ENCODE measurements around the gene NR1D2. TPM values are rescaled to one million over a fixed set of nuclear protein-coding genes. Genes with fewer than 3 reads are reported as not detected.

NR1D2 gene
- total RNA-seq, 1 donor from 2014 or later, result 35.5 TPM

DNA sequence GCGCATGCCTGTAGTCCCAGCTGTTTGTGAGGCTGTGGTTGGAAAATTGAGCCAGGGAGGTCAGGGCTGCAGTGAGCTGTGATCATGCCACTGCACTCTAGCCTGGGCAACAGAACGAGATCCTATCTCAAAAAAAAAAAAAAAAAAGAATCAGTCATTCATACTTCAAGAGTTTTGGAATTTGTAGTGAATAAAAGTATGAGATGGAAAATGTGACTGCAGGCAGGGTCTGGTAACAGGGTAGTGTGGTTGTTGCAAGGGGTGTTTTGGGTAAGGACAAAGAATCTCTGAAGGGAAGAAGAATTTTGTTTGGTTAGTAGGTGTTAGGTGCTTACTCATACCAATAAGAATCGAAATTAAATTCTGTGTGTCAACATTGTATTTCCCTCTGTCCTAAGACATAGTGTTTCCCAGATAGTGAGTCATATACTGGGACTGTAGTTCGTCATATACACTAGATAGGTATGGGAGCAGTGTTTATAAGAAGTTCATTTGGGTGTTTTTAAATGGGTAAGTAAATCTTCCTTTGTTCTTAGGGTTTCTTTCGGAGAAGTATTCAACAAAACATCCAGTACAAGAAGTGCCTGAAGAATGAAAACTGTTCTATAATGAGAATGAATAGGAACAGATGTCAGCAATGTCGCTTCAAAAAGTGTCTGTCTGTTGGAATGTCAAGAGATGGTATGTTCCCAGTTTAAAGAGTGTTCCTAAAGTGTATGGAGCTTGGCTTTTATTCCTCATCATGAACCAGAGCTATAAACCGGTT lies 14.2 kb downstream of the NR1D2 start:
- no peaks in the 10 kb centered on the region for H3K27me3 ChIP-seq (ENCODE audit: control insufficient read depth in 3 of 3, insufficient read depth in 3 of 3, low read length in 3 of 3)
- no peak overlapping the region for H3K9ac ChIP-seq (ENCODE audit: low read depth in 1 of 3, low read length in 3 of 3)
- no peaks in the 10 kb centered on the region for H3K9me3 ChIP-seq (ENCODE audit: control insufficient read depth in 3 of 3, low read length in 3 of 3)
- no peak overlapping the region for H3K27ac ChIP-seq (ENCODE audit: low read depth, low read length)
- peaks cover 8 to 21% (median 10%) of the 10 kb centered on the region in 3 donors for H3K4me1 ChIP-seq (ENCODE audit: control insufficient read depth in 3 of 3, insufficient read depth in 3 of 3, low read length in 3 of 3)
- peaks cover 35 to 44% (median 40%) of the 10 kb centered on the region in 3 donors for H3K36me3 ChIP-seq (ENCODE audit: control insufficient read depth in 3 of 3, insufficient read depth in 3 of 3, low read length in 3 of 3)
- no peak overlapping the region for H3K4me3 ChIP-seq (ENCODE audit: low read length in 3 of 3)

DNA sequence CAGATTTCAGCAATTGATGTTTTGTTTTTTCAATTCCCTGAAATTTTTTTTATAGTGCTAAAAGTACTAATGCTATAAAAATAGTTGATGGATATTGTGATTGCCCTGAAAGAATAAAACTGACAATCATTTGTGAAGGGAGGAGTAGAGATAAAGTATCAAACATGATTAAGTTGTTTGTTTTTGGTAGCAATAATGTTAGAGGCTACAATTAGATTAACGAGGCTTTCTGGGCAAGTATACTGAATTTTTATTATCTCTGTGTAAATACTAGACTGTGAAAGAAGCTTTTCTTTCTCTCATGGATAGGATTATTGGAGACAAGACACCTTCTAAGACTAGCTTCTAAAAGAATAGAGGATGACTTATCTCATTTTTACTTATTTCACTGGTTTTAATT lies 15.6 kb downstream of the NR1D2 start:
- Histone ChIP-seq H3K9ac (ENCODE audit: low read depth in 1 of 3, low read length in 3 of 3) (no peak overlapping the region), H3K27me3 (ENCODE audit: control insufficient read depth in 3 of 3, insufficient read depth in 3 of 3, low read length in 3 of 3) (no peaks in the 10 kb centered on the region), H3K27ac (ENCODE audit: low read depth, low read length) (no peak overlapping the region), H3K4me3 (ENCODE audit: low read length in 3 of 3) (no peak overlapping the region), H3K9me3 (ENCODE audit: control insufficient read depth in 3 of 3, low read length in 3 of 3) (no peaks in the 10 kb centered on the region), H3K36me3 (ENCODE audit: control insufficient read depth in 3 of 3, insufficient read depth in 3 of 3, low read length in 3 of 3) (peaks cover 34 to 45% (median 37%) of the 10 kb centered on the region in 3 donors), H3K4me1 (ENCODE audit: control insufficient read depth in 3 of 3, insufficient read depth in 3 of 3, low read length in 3 of 3) (peaks cover 5 to 19% (median 7%) of the 10 kb centered on the region in 3 donors)

DNA sequence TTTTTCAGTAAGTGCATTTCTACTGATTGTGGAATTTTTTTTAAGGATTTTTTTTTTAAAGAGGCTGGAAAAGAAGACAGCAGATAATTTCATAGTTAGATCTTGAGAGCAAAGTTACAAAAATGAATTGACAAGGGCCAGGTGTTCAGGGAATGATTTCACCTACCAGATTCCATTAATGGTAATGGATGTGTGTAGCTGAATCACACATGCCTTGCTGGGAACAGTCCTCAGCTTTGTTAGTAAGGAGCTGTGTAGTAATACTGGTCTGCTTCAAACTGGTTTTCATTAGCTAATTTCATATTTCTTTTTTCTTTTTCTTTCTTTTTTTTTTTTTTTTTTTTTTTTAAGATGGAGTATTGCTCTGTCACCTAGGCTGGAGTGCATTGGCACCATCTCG lies 16.0 kb downstream of the NR1D2 start:
- Histone ChIP-seq H3K27me3 (ENCODE audit: control insufficient read depth in 3 of 3, insufficient read depth in 3 of 3, low read length in 3 of 3) (no peaks in the 10 kb centered on the region), H3K27ac (ENCODE audit: low read depth, low read length) (no peak overlapping the region), H3K36me3 (ENCODE audit: control insufficient read depth in 3 of 3, insufficient read depth in 3 of 3, low read length in 3 of 3) (peaks cover 36 to 45% (median 37%) of the 10 kb centered on the region in 3 donors), H3K9ac (ENCODE audit: low read depth in 1 of 3, low read length in 3 of 3) (no peak overlapping the region), H3K4me3 (ENCODE audit: low read length in 3 of 3) (no peak overlapping the region), H3K4me1 (ENCODE audit: control insufficient read depth in 3 of 3, insufficient read depth in 3 of 3, low read length in 3 of 3) (peaks cover 5 to 23% (median 10%) of the 10 kb centered on the region in 3 donors), H3K9me3 (ENCODE audit: control insufficient read depth in 3 of 3, low read length in 3 of 3) (no peaks in the 10 kb centered on the region)

- Histone ChIP-seq H3K9ac (ENCODE audit: low read depth in 1 of 3, low read length in 3 of 3) (no peak overlapping the region), H3K9me3 (ENCODE audit: control insufficient read depth in 3 of 3, low read length in 3 of 3) (no peaks in the 10 kb centered on the region), H3K4me1 (ENCODE audit: control insufficient read depth in 3 of 3, insufficient read depth in 3 of 3, low read length in 3 of 3) (peaks cover 5 to 31% (median 14%) of the 10 kb centered on the region in 3 donors), H3K36me3 (ENCODE audit: control insufficient read depth in 3 of 3, insufficient read depth in 3 of 3, low read length in 3 of 3) (peaks cover 33 to 46% (median 38%) of the 10 kb centered on the region in 3 donors), H3K4me3 (ENCODE audit: low read length in 3 of 3) (no peak overlapping the region), H3K27me3 (ENCODE audit: control insufficient read depth in 3 of 3, insufficient read depth in 3 of 3, low read length in 3 of 3) (no peaks in the 10 kb centered on the region), H3K27ac (ENCODE audit: low read depth, low read length) (no peak overlapping the region)
Observed at GRCh38 chr3:23961913-23962312, 16.8 kb downstream of the NR1D2 start.

GRCh38 chr3:23964537-23965235 lies 19.6 kb downstream of the NR1D2 start:
- no peak overlapping the region for H3K9ac ChIP-seq (ENCODE audit: low read depth in 1 of 3, low read length in 3 of 3)
- peaks cover 5 to 35% (median 10%) of the 10 kb centered on the region in 3 donors for H3K4me1 ChIP-seq (ENCODE audit: control insufficient read depth in 3 of 3, insufficient read depth in 3 of 3, low read length in 3 of 3)
- H3K9me3 ChIP-seq (ENCODE audit: control insufficient read depth in 3 of 3, low read length in 3 of 3), result no peaks in the 10 kb centered on the region
- H3K36me3 ChIP-seq (ENCODE audit: control insufficient read depth in 3 of 3, insufficient read depth in 3 of 3, low read length in 3 of 3), result peaks cover 35 to 51% (median 44%) of the 10 kb centered on the region in 3 donors
- no peaks in the 10 kb centered on the region for H3K27me3 ChIP-seq (ENCODE audit: control insufficient read depth in 3 of 3, insufficient read depth in 3 of 3, low read length in 3 of 3)
- no peak overlapping the region for H3K4me3 ChIP-seq (ENCODE audit: low read length in 3 of 3)
- H3K27ac ChIP-seq (ENCODE audit: low read depth, low read length), result no peak overlapping the region

DNA sequence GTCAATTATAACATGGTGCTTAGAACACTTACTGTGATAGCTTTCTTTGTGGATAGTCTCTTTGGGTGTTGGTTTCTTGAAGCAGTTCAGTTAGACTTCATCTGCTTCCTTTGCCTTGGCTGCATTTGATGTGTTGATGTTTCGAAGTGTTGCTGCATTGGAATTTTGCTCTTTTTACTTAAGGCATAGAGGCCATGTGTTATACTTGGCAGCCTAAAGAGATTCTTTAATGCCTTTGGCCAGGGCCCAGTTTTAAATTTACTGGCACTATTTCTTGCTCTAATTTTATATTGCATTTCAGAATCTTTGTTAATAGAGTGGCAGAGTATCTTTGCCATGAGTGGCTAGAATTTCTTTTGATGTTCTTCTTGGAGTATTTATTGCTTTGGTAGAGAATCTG lies 21.2 kb downstream of the NR1D2 start:
- Histone ChIP-seq H3K4me3 (ENCODE audit: low read length in 3 of 3) (no peak overlapping the region), H3K27me3 (ENCODE audit: control insufficient read depth in 3 of 3, insufficient read depth in 3 of 3, low read length in 3 of 3) (no peaks in the 10 kb centered on the region), H3K4me1 (ENCODE audit: control insufficient read depth in 3 of 3, insufficient read depth in 3 of 3, low read length in 3 of 3) (peaks cover 5 to 35% (median 10%) of the 10 kb centered on the region in 3 donors), H3K27ac (ENCODE audit: low read depth, low read length) (no peak overlapping the region), H3K36me3 (ENCODE audit: control insufficient read depth in 3 of 3, insufficient read depth in 3 of 3, low read length in 3 of 3) (peaks cover 28 to 47% (median 39%) of the 10 kb centered on the region in 3 donors), H3K9ac (ENCODE audit: low read depth in 1 of 3, low read length in 3 of 3) (no peak overlapping the region), H3K9me3 (ENCODE audit: control insufficient read depth in 3 of 3, low read length in 3 of 3) (no peaks in the 10 kb centered on the region)

DNA sequence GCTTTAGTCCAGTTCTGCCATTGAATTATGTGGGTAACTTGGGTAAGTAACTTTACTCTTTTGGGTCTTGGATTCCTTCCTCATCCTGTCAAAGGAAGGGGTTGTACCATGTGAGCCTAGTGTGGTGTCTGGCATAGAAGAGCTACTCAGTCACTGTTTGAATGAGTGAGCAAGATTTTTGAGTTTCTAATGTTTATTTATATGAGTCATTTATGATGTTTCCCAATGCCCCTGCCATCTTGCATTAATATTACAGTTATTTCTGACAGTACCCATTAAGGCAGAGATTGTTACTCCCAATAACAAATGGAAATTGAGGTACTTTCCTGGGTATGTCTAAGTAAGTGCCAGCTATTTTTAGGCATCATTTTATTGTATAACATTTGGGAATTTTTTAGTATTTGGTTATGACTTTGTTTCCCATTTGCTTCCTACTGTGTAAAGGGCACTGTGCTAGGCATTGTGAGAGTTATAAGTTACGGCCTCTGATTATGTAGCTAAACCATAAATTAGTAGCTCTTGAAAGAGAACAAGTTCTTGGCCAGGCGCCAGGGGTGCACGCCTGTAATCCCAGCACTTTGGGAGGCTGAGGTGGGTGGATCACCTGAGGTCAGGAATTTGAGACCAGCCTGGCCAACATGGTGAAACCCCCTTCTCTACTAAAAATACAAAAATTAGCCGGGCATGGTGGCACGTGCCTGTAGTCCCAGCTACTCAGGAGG lies 23.5 kb downstream of the NR1D2 start:
- Histone ChIP-seq H3K9me3 (ENCODE audit: control insufficient read depth in 3 of 3, low read length in 3 of 3) (no peaks in the 10 kb centered on the region), H3K4me1 (ENCODE audit: control insufficient read depth in 3 of 3, insufficient read depth in 3 of 3, low read length in 3 of 3) (peaks cover 3 to 28% (median 8%) of the 10 kb centered on the region in 3 donors), H3K9ac (ENCODE audit: low read depth in 1 of 3, low read length in 3 of 3) (no peak overlapping the region), H3K27me3 (ENCODE audit: control insufficient read depth in 3 of 3, insufficient read depth in 3 of 3, low read length in 3 of 3) (no peaks in the 10 kb centered on the region), H3K27ac (ENCODE audit: low read depth, low read length) (peak overlapping the region; percentile 18), H3K4me3 (ENCODE audit: low read length in 3 of 3) (no peak overlapping the region), H3K36me3 (ENCODE audit: control insufficient read depth in 3 of 3, insufficient read depth in 3 of 3, low read length in 3 of 3) (peaks cover 26 to 48% (median 36%) of the 10 kb centered on the region in 3 donors)

GRCh38 chr3:23969393-23969792 lies 24.3 kb downstream of the NR1D2 start:
- Histone ChIP-seq H3K4me1 (ENCODE audit: control insufficient read depth in 3 of 3, insufficient read depth in 3 of 3, low read length in 3 of 3) (peaks cover 3 to 25% (median 7%) of the 10 kb centered on the region in 3 donors), H3K4me3 (ENCODE audit: low read length in 3 of 3) (no peak overlapping the region), H3K9me3 (ENCODE audit: control insufficient read depth in 3 of 3, low read length in 3 of 3) (no peaks in the 10 kb centered on the region), H3K36me3 (ENCODE audit: control insufficient read depth in 3 of 3, insufficient read depth in 3 of 3, low read length in 3 of 3) (peaks cover 26 to 48% (median 36%) of the 10 kb centered on the region in 3 donors), H3K9ac (ENCODE audit: low read depth in 1 of 3, low read length in 3 of 3) (no peak overlapping the region), H3K27me3 (ENCODE audit: control insufficient read depth in 3 of 3, insufficient read depth in 3 of 3, low read length in 3 of 3) (no peaks in the 10 kb centered on the region), H3K27ac (ENCODE audit: low read depth, low read length) (no peak overlapping the region)

DNA sequence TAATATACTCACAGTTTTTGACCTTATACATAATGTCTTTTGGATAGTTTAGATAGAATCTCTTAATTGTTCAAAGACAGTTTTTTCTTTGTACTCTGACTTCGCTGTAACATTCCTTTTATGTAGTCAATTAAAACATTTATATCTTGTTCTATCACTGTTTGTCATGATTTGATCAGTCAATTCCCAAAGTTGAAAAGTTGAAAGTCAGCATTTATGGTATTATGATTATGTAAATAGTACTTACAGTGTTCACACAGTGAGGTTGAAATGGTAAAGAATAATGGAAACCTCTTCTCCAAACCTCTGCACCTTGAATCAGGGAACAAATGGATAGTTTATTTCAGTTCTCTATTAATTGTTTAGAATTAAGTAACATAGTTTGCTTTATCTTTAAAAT lies 26.6 kb downstream of the NR1D2 start:
- peaks cover 22 to 42% (median 34%) of the 10 kb centered on the region in 3 donors for H3K36me3 ChIP-seq (ENCODE audit: control insufficient read depth in 3 of 3, insufficient read depth in 3 of 3, low read length in 3 of 3)

More for the DNA sequence above, 26.6 kb downstream of the NR1D2 start:
- Histone ChIP-seq H3K4me3 (ENCODE audit: low read length in 3 of 3) (no peak overlapping the region), H3K9me3 (ENCODE audit: control insufficient read depth in 3 of 3, low read length in 3 of 3) (peaks cover 4% of the 10 kb centered on the region in 3 donors), H3K27ac (ENCODE audit: low read depth, low read length) (no peak overlapping the region), H3K27me3 (ENCODE audit: control insufficient read depth in 3 of 3, insufficient read depth in 3 of 3, low read length in 3 of 3) (no peaks in the 10 kb centered on the region), H3K4me1 (ENCODE audit: control insufficient read depth in 3 of 3, insufficient read depth in 3 of 3, low read length in 3 of 3) (peaks cover 0 to 10% (median 0%) of the 10 kb centered on the region in 3 donors), H3K9ac (ENCODE audit: low read depth in 1 of 3, low read length in 3 of 3) (no peak overlapping the region)

Measured in skeletal muscle tissue (tissue), 4 donors.